K562 (cell line): ENCODE results near the gene RGS14. TPM values are rescaled to one million over a fixed set of nuclear protein-coding genes. Genes with fewer than 3 reads are reported as not detected.
A peak's percentile ranks its signal among the peaks of the same experiment; 100 is the strongest.

Source experiments
- ATAC-seq: fragments of 200-7000 bp; cut with Tn5 transposase; 3 replicates; pipeline ENCODE4 v1.9.1; 2020; ENCODE audit warnings: moderate library complexity
- BruUV-seq: library from RNA; stranded (reverse); fragments of 400-500 nt; replicated peaks from 2 replicates; lab custom pipeline; 2021; lab: Mats Ljungman, UMichigan
- CTCF ChIA-PET: fragments of 300-600 bp; formaldehyde crosslinking; extraction: SDS; loops from one replicate; lab custom pipeline; 2021; ENCODE audit warnings: low intra/inter-chr PET ratio; lab: Yijun Ruan, JAX
- POLR2A ChIA-PET: fragments of 300-600, 350-650 bp; sonication (Branson Sonifier 250); formaldehyde crosslinking; extraction: SDS; loops from one replicate; lab custom pipeline; 2021; ENCODE audit warnings: antibody characterized with exemption, inconsistent platforms; lab: Yijun Ruan, JAX
- DNase-seq, 4 experiments: peaks; one replicate each; pipeline versions ENCODE4 v3.0.0 to v3.0.0-alpha.2; 2011 to 2018; ENCODE audit warnings: low spot score in 3 of 4, mixed read lengths in 3 of 4; ENCODE audit errors: extremely low read depth in 1 of 4
- FAIRE-seq: peaks from 2 replicates; lab custom pipeline; 2011; peaks lifted over from hg19 to GRCh38; lab: Jason Lieb, UNC
- H2AFZ ChIP-seq: 2 replicates; pipeline ENCODE4 v1.6.0; 2011; ENCODE audit warnings: low read depth, low read length, control low read depth, inconsistent platforms
- H3K27ac ChIP-seq: fragments of 200-600 bp; 3 replicates; pipeline ENCODE4 v1.8.0; 2011; ENCODE audit warnings: low read depth, mild to moderate bottlenecking, control low read depth, inconsistent platforms, low read length, moderate library complexity, mixed read lengths; ENCODE audit errors: extremely low read depth
- H3K27me3 ChIP-seq, 2 experiments: fragments of 300-600 bp in 1 of 2; 2 replicates in 1 of 2; 3 replicates in 1 of 2; pipeline versions ENCODE4 v1.6.0 to v1.8.0; 2011; ENCODE audit warnings: inconsistent platforms in 2 of 2, low read length in 2 of 2, mild to moderate bottlenecking in 1 of 2, mixed read lengths in 1 of 2, moderate library complexity in 1 of 2; ENCODE audit not compliant: control insufficient read depth in 2 of 2, insufficient read depth in 2 of 2
- H3K36me3 ChIP-seq: fragments of 300-600 bp; 3 replicates; pipeline ENCODE4 v1.8.0; 2011; ENCODE audit warnings: mild to moderate bottlenecking, low read length, inconsistent platforms; ENCODE audit not compliant: control insufficient read depth, insufficient read depth
- H3K4me1 ChIP-seq, 2 experiments: fragments of 200-600 bp in 1 of 2; replicated peaks in 1 of 2; 2 replicates in 1 of 2; 3 replicates in 1 of 2; pipeline versions ENCODE4 v1.5.1 to v1.8.0; 2011; ENCODE audit warnings: inconsistent platforms in 2 of 2, low read length in 2 of 2, mild to moderate bottlenecking in 1 of 2, mixed read lengths in 1 of 2, moderate library complexity in 1 of 2; ENCODE audit not compliant: control insufficient read depth in 2 of 2, insufficient read depth in 2 of 2
- H3K4me2 ChIP-seq: 2 replicates; pipeline ENCODE4 v1.6.1; 2011; ENCODE audit warnings: low read length, control low read depth, inconsistent platforms, mixed read lengths; ENCODE audit not compliant: insufficient read depth
- H3K4me3 ChIP-seq: fragments of 200-600 bp; sonication (generic), shearing (Covaris generic); 2 replicates; pipeline ENCODE4 v1.5.1; 2016; ENCODE audit warnings: control low read depth, inconsistent platforms
- H3K79me2 ChIP-seq: fragments of 200-600 bp; 3 replicates; pipeline ENCODE4 v1.8.0; 2011; ENCODE audit warnings: low read length, inconsistent platforms; ENCODE audit not compliant: control insufficient read depth, insufficient read depth
- H3K9ac ChIP-seq, 2 experiments: 2 replicates each; pipeline versions ENCODE4 v1.6.0 to v1.6.1; 2011; ENCODE audit warnings: low read depth in 2 of 2, low read length in 2 of 2, control low read depth in 1 of 2, inconsistent platforms in 1 of 2, mild to moderate bottlenecking in 1 of 2, mixed read lengths in 1 of 2; ENCODE audit not compliant: insufficient read depth in 1 of 2
- H3K9me1 ChIP-seq: one replicate; pipeline ENCODE4 v1.6.0; 2011; ENCODE audit warnings: inconsistent platforms, mild to moderate bottlenecking, low read length, moderate library complexity; ENCODE audit not compliant: control insufficient read depth, insufficient read depth
- H3K9me3 ChIP-seq: replicated peaks from 2 replicates; pipeline ENCODE4 v1.5.1; 2011; ENCODE audit warnings: low read depth, low read length, inconsistent platforms; ENCODE audit not compliant: control insufficient read depth, insufficient read depth
- H4K20me1 ChIP-seq: replicated peaks from 2 replicates; pipeline ENCODE4 v1.6.1; 2011; ENCODE audit warnings: low read length, inconsistent platforms, mixed read lengths; ENCODE audit not compliant: control insufficient read depth, insufficient read depth
- CHD1 ChIP-seq: fragments of 200-600 bp; sonication (generic); IDR thresholded peaks from one replicate; pipeline ENCODE4 v1.6.1; 2012; ENCODE audit warnings: mild to moderate bottlenecking, moderate library complexity, low read length, inconsistent platforms
- FIP1L1 ChIP-seq: fragments of 200-400 bp; formaldehyde crosslinking; IDR thresholded peaks from 2 replicates; pipeline ENCODE4 v1.6.1; 2018; ENCODE audit warnings: mild to moderate bottlenecking, low read depth, low read length; ENCODE audit not compliant: poor library complexity, severe bottlenecking
- FOXA3 ChIP-seq, 2 experiments: fragments of 450-650 bp in 1 of 2; sonication (generic) in 1 of 2; formaldehyde crosslinking; IDR thresholded peaks in 1 of 2; conservative IDR thresholded peaks in 1 of 2; 2 replicates each; pipeline versions ENCODE4 v1.4.0 to v1.8.0; 2020 to 2022; ENCODE audit warnings: mild to moderate bottlenecking in 2 of 2, missing genetic modification reagents in 1 of 2
- FOXJ2 ChIP-seq: fragments of 200-800 bp; sonication (Bioruptor generic); IDR thresholded peaks from 2 replicates; pipeline ENCODE4 v1.6.1; 2016; ENCODE audit warnings: missing genetic modification characterization, missing compliant biosample characterization
- GTF2E2 ChIP-seq: fragments of 200-800 bp; sonication (Bioruptor generic); IDR thresholded peaks from 2 replicates; pipeline ENCODE4 v1.6.1; 2016; ENCODE audit warnings: missing genetic modification characterization, missing compliant biosample characterization
- NR2C2 ChIP-seq, 2 experiments: fragments of 200-800 bp in 1 of 2; sonication (Bioruptor generic) in 1 of 2; sonication (generic) in 1 of 2; formaldehyde crosslinking in 1 of 2; IDR thresholded peaks; 2 replicates each; pipeline versions ENCODE4 v1.6.1 to v1.8.0; 2016 to 2022; ENCODE audit warnings: mild to moderate bottlenecking in 1 of 2, missing compliant biosample characterization in 1 of 2, missing genetic modification characterization in 1 of 2, missing genetic modification reagents in 1 of 2
- RUNX1 ChIP-seq: sonication (generic); IDR thresholded peaks from 2 replicates; pipeline ENCODE4 v1.6.1; 2016; ENCODE audit warnings: antibody characterized with exemption, low read depth
- ZNF507 ChIP-seq: conservative IDR thresholded peaks from 2 replicates; pipeline ENCODE4 v1.6.1; 2017; ENCODE audit warnings: missing genetic modification characterization, missing compliant biosample characterization
- WGBS: fragments of 100-300 bp; shearing (Covaris generic); methylation state at CpG from one replicate; pipeline ENCODE4 v1.1.6; 2016; ENCODE audit warnings: low coverage, mixed read lengths; ENCODE audit not compliant: insufficient coverage; ENCODE audit errors: missing lambda C conversion rate; 5-methylcytosine and 5-hydroxymethylcytosine counted together
- in situ Hi-C: fragments of 300-500 bp; cut with MboI; formaldehyde crosslinking; loops from 4 replicates; pipeline ENCODE4 v1.15.0; 2018; ENCODE audit warnings: inconsistent platforms, mixed read lengths
- intact Hi-C: fragments of 100-400 bp; cut with micrococcal nuclease; formaldehyde crosslinking; loops from 2 replicates; pipeline ENCODE4 v1.14.2; 2022
- polyA plus RNA-seq, 8 experiments: library from polyadenylated mRNA; depleted of rRNA in 4 of 8; stranded (reverse) in 5 of 8; unstranded in 3 of 8; fragments of >200 nt; fragmentation: Nextera tagmentation in 2 of 8; fragmentation: Illumina TruSeq in 1 of 8; extraction: Ambion mirVana in 2 of 8; extraction: Trizol in 1 of 8; gene quantifications; 2 replicates each; pipeline versions ENCODE4 v1.2.1 to v1.2.3, GENCODE V29; 2011 to 2014; ENCODE audit warnings: inconsistent platforms in 1 of 8, missing spikeins in 1 of 8
- total RNA-seq, 7 experiments: library from RNA; depleted of rRNA in 6 of 7; stranded (reverse); fragments of >200 nt in 6 of 7; fragmentation: Illumina TruSeq in 2 of 7; extraction: Trizol in 2 of 7; gene quantifications; 2 replicates each; pipeline versions ENCODE4 v1.2.1 to v1.2.3, GENCODE V29; 2011 to 2021; ENCODE audit warnings: low replicate concordance in 1 of 7
- TF ChIP-seq, protein P1 (sequence below): sonication (generic); formaldehyde crosslinking; IDR thresholded peaks from 2 replicates; pipeline ENCODE4 v1.8.0; 2022; ENCODE audit warnings: mild to moderate bottlenecking, missing genetic modification reagents
- TF ChIP-seq, protein P2 (sequence below): sonication (generic); formaldehyde crosslinking; IDR thresholded peaks from 2 replicates; pipeline ENCODE4 v1.9.0; 2022; ENCODE audit warnings: mild to moderate bottlenecking, missing genetic modification reagents
- TF ChIP-seq, protein P3 (sequence below): sonication (generic); formaldehyde crosslinking; IDR thresholded peaks from 2 replicates; pipeline ENCODE4 v1.9.0; 2022; ENCODE audit warnings: mild to moderate bottlenecking, missing genetic modification reagents

The RGS14 gene
- total and polyA plus RNA-seq, 9 of the 15 experiments (the other 6 are each of a cell fraction or from before 2014, with no cell fraction given), result 0.28 to 75.9 (median 34.5) TPM

DNA sequence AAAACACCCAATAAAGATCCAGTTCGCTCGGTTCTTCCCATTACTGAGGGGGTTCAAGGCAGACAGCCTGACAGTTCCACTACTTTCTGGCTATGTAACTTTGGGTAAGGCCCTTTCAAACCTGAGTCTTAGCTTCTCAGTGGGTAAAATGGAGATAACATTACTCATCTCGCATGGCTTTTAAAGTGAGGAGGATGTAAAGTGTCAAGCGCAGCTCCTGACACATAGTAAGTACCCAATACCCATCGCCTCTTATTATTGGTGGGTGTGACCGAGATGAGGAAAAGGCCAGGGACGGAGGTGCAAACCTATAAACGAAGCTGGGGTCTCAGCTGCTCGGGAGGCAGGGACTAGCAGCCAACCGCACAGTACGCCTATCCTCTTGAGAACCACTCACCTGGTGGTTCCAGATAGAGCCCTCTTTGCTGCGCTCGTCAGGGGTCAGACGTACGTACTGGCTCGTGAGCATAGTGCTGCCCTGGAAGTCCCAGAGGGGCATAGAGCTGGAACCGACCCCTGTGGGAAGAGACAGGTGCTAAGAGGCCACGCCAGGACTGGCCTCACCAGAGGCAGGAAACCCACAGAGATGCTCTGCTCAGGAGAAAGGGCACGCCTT, 6.8 kb upstream of the RGS14 start:
- WGBS, result under 1% methylated on average over 18 of the region's 19 CpGs
- peak overlapping the region; percentile 95 to 97 for H3K9ac ChIP-seq
- H3K27ac ChIP-seq, result peak overlapping the region; percentile 95
- peak overlapping the region; percentile 81 for H3K4me3 ChIP-seq
- intact Hi-C loops, result no loop called here
- TSS peak; percentile 54 for BruUV-seq
- H3K9me1 ChIP-seq, result no peaks in the 10 kb centered on the region
- CTCF ChIA-PET, result interaction anchor here (0.5 to 0.6 kb wide), 2 partner anchors 106 to 191 kb away, joined by 3 read pairs; no protein-coding TSS in a partner anchor
- 0 out of 2 replicates have a peak, but pooled peaks cover 3% of the 10 kb centered on the region for H3K9me3 ChIP-seq
- no peaks in the 10 kb centered on the region for H4K20me1 ChIP-seq
- H3K27me3 ChIP-seq, result no peaks in the 10 kb centered on the region
- no peak for FAIRE-seq
- TF ChIP-seq GTF2E2 (tag) (no peak), FOXJ2 (tag) (0 out of 2 replicates have a peak, but pooled peaks have one; percentile 6), FOXA3 (CRISPR knock-in tag; conservative IDR thresholded peaks at IDR 0.05 in 1 of 2, IDR thresholded peaks at IDR 0.05 in 1 of 2) (0 out of 4 replicates have a peak, but pooled peaks of 1 of the 2 experiments have one; percentile 35), RUNX1 (no peak), CHD1 (peak; percentile 67), ZNF507 (tag) (no peak), FIP1L1 (no peak), NR2C2 (CRISPR knock-in tag; IDR thresholded peaks at IDR 0.05) (0 out of 2 replicates have a peak, but pooled peaks have one; percentile 19), NR2C2 (tag; IDR thresholded peaks at IDR 0.05) (no peak)
- TF ChIP-seq, protein P1, sequence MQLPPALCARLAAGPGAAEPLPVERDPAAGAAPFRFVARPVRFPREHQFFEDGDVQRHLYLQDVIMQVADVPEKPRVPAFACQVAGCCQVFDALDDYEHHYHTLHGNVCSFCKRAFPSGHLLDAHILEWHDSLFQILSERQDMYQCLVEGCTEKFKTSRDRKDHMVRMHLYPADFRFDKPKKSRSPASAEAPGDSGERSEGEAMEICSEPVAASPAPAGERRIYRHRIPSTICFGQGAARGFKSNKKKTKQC (CRISPR knock-in tag), result 0 out of 2 replicates have a peak, but pooled peaks have one; percentile 50
- TF ChIP-seq, protein P2, sequence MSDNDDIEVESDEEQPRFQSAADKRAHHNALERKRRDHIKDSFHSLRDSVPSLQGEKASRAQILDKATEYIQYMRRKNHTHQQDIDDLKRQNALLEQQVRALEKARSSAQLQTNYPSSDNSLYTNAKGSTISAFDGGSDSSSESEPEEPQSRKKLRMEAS (CRISPR knock-in tag), result peak; percentile 46; the same call in 1 of the 2 replicates
- TF ChIP-seq, protein P3, sequence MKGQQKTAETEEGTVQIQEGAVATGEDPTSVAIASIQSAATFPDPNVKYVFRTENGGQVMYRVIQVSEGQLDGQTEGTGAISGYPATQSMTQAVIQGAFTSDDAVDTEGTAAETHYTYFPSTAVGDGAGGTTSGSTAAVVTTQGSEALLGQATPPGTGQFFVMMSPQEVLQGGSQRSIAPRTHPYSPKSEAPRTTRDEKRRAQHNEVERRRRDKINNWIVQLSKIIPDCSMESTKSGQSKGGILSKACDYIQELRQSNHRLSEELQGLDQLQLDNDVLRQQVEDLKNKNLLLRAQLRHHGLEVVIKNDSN, result peak; percentile 31; the same call in 1 of the 2 replicates
- TF ChIP-seq, all 486 proteins: peak for 7
- Histone ChIP-seq H3K79me2 (peaks cover 56% of the 10 kb centered on the region), H3K36me3 (peaks cover 36% of the 10 kb centered on the region), H3K4me1 (peaks cover 17 to 24% of the 10 kb centered on the region in 2 experiments; a peak in 4 of 5 replicates), H2AFZ (peak overlapping the region; percentile 96), H3K4me2 (peak overlapping the region; percentile 96)
- DNase-seq, result peak in 1 of 4 experiments; percentile 25
- ATAC-seq, result peak; percentile 22
- in situ Hi-C loops, result no loop called here
- POLR2A ChIA-PET, result interaction anchor here (0.7 to 3.4 kb wide), 16 partner anchors 10 to 216 kb away, joined by 3 to 18 read pairs (median 4); partner anchors contain the start of genes PRELID1 and RAB24
